HEK293 (cell line): ENCODE measurements around the gene WWC1.
"Not testable (repeated sequence)": the region's sequence is repeated elsewhere in the genome, so short reads cannot be mapped to it uniquely, and the experiment has no call there.

ENCODE experiments used
- CTCF ChIA-PET: fragments of 350-600 bp; formaldehyde crosslinking; extraction: SDS; loops from one replicate; lab custom pipeline; 2021; ENCODE audit warnings: antibody characterized with exemption; lab: Yijun Ruan, JAX
- POLR2A ChIA-PET: fragments of 300-600 bp; formaldehyde crosslinking; extraction: SDS; loops from one replicate; lab custom pipeline; 2020; ENCODE audit warnings: antibody characterized with exemption, inconsistent platforms; lab: Yijun Ruan, JAX
- H3K27ac ChIP-seq: fragments of 200-500 bp; sonication (Bioruptor generic); 2 replicates; pipeline ENCODE4 v1.5.1; 2014; ENCODE audit warnings: low read depth, low read length, control low read depth, inconsistent platforms; ENCODE audit errors: extremely low read depth
- H3K36me3 ChIP-seq, 2 experiments: fragments of 200-500 bp in 1 of 2; sonication (Bioruptor generic) in 1 of 2; 1 replicate in 1 of 2; 2 replicates in 1 of 2; pipeline ENCODE4 v1.5.1; 2014 to 2017; ENCODE audit warnings: inconsistent platforms in 2 of 2, low read length in 2 of 2; ENCODE audit not compliant: control insufficient read depth in 2 of 2, insufficient read depth in 1 of 2
- H3K4me1 ChIP-seq: fragments of 200-500 bp; sonication (Bioruptor generic); 2 replicates; pipeline ENCODE4 v1.5.1; 2014; ENCODE audit warnings: mild to moderate bottlenecking, low read length, inconsistent platforms; ENCODE audit not compliant: control insufficient read depth, insufficient read depth
- H3K4me3 ChIP-seq: 2 replicates; pipeline ENCODE4 v1.5.1; 2011; ENCODE audit warnings: low read depth, mild to moderate bottlenecking, control low read depth, low read length, moderate library complexity
- H3K9me3 ChIP-seq: fragments of 200-500 bp; sonication (Bioruptor generic); 2 replicates; pipeline ENCODE4 v1.5.1; 2014; ENCODE audit warnings: low read depth, low read length, inconsistent platforms; ENCODE audit not compliant: control insufficient read depth, insufficient read depth
- GLI4 ChIP-seq: fragments of 450-650 bp; formaldehyde crosslinking; IDR thresholded peaks from 2 replicates; pipeline ENCODE4 v1.5.1; 2016; ENCODE audit warnings: missing biosample characterization, missing genetic modification characterization
- KLF16 ChIP-seq: fragments of 450-650 bp; formaldehyde crosslinking; IDR thresholded peaks from 2 replicates; pipeline ENCODE4 v1.5.1; 2017; ENCODE audit warnings: missing biosample characterization, missing genetic modification characterization
- KLF7 ChIP-seq: fragments of 450-650 bp; formaldehyde crosslinking; IDR thresholded peaks from 2 replicates; pipeline ENCODE4 v1.5.1; 2016; ENCODE audit warnings: missing biosample characterization, missing genetic modification characterization, borderline replicate concordance
- MZF1 ChIP-seq: fragments of 450-650 bp; formaldehyde crosslinking; IDR thresholded peaks from 2 replicates; pipeline ENCODE4 v1.5.1; 2017; ENCODE audit warnings: missing biosample characterization, missing genetic modification characterization, borderline replicate concordance
- ZFP41 ChIP-seq: fragments of 450-650 bp; formaldehyde crosslinking; IDR thresholded peaks from 2 replicates; pipeline ENCODE4 v1.5.1; 2016; ENCODE audit warnings: missing biosample characterization, missing genetic modification characterization, borderline replicate concordance
- ZNF146 ChIP-seq: fragments of 450-650 bp; formaldehyde crosslinking; IDR thresholded peaks from 2 replicates; pipeline ENCODE4 v1.5.1; 2016; ENCODE audit warnings: missing biosample characterization, missing genetic modification characterization
- ZNF169 ChIP-seq: fragments of 450-650 bp; formaldehyde crosslinking; IDR thresholded peaks from 2 replicates; pipeline ENCODE4 v1.5.1; 2016; ENCODE audit warnings: missing biosample characterization, missing genetic modification characterization
- ZNF175 ChIP-seq: fragments of 450-650 bp; formaldehyde crosslinking; IDR thresholded peaks from 2 replicates; pipeline ENCODE4 v1.5.1; 2016; ENCODE audit warnings: missing biosample characterization, missing genetic modification characterization
- ZNF202 ChIP-seq: fragments of 450-650 bp; formaldehyde crosslinking; IDR thresholded peaks from 2 replicates; pipeline ENCODE4 v1.5.1; 2016; ENCODE audit warnings: missing biosample characterization, missing genetic modification characterization, borderline replicate concordance
- ZNF24 ChIP-seq: fragments of 450-650 bp; formaldehyde crosslinking; IDR thresholded peaks from 2 replicates; pipeline ENCODE4 v1.5.1; 2016; ENCODE audit warnings: missing biosample characterization, missing genetic modification characterization
- ZNF266 ChIP-seq: fragments of 450-650 bp; formaldehyde crosslinking; IDR thresholded peaks from 2 replicates; pipeline ENCODE4 v1.5.1; 2016; ENCODE audit warnings: missing biosample characterization, missing genetic modification characterization, low read depth
- ZNF426 ChIP-seq: fragments of 450-650 bp; formaldehyde crosslinking; IDR thresholded peaks from 2 replicates; pipeline ENCODE4 v1.5.1; 2017; ENCODE audit warnings: missing biosample characterization, missing genetic modification characterization, mild to moderate bottlenecking, inconsistent platforms, moderate library complexity
- ZNF529 ChIP-seq: fragments of 450-650 bp; formaldehyde crosslinking; IDR thresholded peaks from 2 replicates; pipeline ENCODE4 v1.5.1; 2017; ENCODE audit warnings: missing genetic modification characterization, missing biosample characterization; ENCODE audit not compliant: insufficient replicate concordance
- ZNF530 ChIP-seq: fragments of 450-650 bp; formaldehyde crosslinking; IDR thresholded peaks from 2 replicates; pipeline ENCODE4 v1.5.1; 2016; ENCODE audit warnings: low read depth, missing biosample characterization, missing genetic modification characterization
- ZNF707 ChIP-seq: fragments of 450-650 bp; formaldehyde crosslinking; IDR thresholded peaks from 2 replicates; pipeline ENCODE4 v1.5.1; 2016; ENCODE audit warnings: missing biosample characterization, missing genetic modification characterization
- ZNF843 ChIP-seq: fragments of 450-650 bp; formaldehyde crosslinking; IDR thresholded peaks from 2 replicates; pipeline ENCODE4 v1.5.1; 2016; ENCODE audit warnings: missing biosample characterization, missing genetic modification characterization
- TF ChIP-seq, protein P1 (sequence below): fragments of 450-650 bp; formaldehyde crosslinking; IDR thresholded peaks from 2 replicates; pipeline ENCODE4 v1.5.1; 2017; ENCODE audit warnings: missing biosample characterization, missing genetic modification characterization
- TF ChIP-seq, protein P2 (sequence below): fragments of 450-650 bp; IDR thresholded peaks from 2 replicates; pipeline ENCODE4 v1.5.1; 2018; ENCODE audit warnings: missing biosample characterization, mild to moderate bottlenecking, missing genetic modification characterization

WWC1 gene

DNA sequence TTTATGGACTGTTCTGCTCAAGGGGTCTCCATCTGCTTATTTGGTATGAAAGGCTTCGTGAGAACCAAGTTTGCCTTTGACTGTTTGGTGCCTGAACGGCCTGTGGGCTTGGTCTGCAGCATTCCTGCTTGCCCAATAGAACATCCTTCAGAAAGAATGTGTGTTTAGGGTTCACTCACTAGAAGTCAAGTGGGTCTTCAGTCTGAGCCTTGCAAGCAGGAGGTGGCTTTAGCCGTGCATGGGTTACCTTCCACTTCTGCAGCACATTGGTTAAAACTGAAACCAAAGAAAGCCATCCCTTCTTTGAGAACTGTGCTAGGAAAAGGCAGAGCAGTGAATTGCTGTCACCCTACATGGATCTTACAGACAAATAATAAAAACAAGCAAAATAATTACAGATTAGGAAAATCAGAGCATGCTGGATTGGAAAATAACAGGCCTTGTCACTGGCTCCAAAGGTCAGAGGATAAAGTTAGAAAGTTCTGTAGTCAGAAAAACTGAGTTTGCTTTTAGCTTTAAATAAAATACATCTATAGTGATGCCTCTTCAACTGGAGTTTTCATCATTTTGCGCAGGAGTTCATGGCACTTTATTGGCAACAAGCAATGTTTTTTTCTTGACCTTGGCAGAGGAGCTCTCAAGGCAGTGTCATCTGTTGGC lies 16.6 kb downstream of the WWC1 start (continued):
- no peak for TF ChIP-seq KLF16
- TF ChIP-seq, protein P1, sequence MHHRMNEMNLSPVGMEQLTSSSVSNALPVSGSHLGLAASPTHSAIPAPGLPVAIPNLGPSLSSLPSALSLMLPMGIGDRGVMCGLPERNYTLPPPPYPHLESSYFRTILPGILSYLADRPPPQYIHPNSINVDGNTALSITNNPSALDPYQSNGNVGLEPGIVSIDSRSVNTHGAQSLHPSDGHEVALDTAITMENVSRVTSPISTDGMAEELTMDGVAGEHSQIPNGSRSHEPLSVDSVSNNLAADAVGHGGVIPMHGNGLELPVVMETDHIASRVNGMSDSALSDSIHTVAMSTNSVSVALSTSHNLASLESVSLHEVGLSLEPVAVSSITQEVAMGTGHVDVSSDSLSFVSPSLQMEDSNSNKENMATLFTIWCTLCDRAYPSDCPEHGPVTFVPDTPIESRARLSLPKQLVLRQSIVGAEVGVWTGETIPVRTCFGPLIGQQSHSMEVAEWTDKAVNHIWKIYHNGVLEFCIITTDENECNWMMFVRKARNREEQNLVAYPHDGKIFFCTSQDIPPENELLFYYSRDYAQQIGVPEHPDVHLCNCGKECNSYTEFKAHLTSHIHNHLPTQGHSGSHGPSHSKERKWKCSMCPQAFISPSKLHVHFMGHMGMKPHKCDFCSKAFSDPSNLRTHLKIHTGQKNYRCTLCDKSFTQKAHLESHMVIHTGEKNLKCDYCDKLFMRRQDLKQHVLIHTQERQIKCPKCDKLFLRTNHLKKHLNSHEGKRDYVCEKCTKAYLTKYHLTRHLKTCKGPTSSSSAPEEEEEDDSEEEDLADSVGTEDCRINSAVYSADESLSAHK (tag by site-specific recombination), result no peak
- no peak for TF ChIP-seq ZNF426
- TF ChIP-seq ZNF529, result no peak
- no peak for TF ChIP-seq ZNF146 (tag by site-specific recombination)
- no peak for TF ChIP-seq ZFP41 (tag by site-specific recombination)
- no peak for TF ChIP-seq ZNF175
- no peak for TF ChIP-seq ZNF707 (tag by site-specific recombination)

DNA sequence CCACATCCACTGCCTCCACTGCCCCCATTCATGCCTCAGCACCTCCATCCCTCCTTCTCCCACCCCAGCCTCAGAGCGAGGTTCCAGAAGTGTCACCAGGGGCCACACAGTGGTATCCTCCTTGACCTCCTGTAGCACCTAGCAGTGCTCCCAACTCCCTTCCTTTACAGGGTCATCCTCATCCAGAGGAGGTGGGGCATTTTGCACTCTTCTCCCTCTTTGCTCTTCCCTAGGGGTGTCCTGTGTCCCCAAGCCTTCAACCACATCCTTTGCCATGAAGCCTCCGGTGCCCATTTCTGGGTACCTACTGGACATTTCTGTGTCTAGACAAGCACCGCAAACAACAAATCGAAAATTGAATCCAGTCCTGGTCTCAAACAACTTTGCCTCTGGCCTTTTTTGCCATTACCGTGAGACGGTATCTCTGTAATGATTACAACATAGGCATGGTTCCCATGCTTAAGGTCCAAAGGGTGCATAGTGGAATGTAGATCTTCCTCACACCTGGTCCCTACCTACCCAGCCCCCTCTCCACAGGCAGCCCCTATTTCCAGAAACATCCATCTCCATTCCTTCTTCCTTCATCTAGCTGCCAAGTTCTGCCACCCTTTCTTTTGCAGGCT lies 17.6 kb downstream of the WWC1 start:
- Histone ChIP-seq H3K4me1 (no peaks in the 10 kb centered on the region), H3K4me3 (no peak overlapping the region), H3K36me3 (no peaks in the 10 kb centered on the region; a peak in 1 of 3 replicates), H3K27ac (no peak overlapping the region), H3K9me3 (no peaks in the 10 kb centered on the region)
- TF ChIP-seq MZF1 (tag by site-specific recombination) (no peak), ZNF169 (no peak), ZNF530 (no peak), GLI4 (tag by site-specific recombination) (no peak), ZNF24 (tag by site-specific recombination) (no peak), KLF7 (tag by site-specific recombination) (no peak), ZNF202 (tag by site-specific recombination) (no peak), ZNF843 (tag by site-specific recombination) (no peak), ZNF266 (no peak)
- TF ChIP-seq, protein P2, sequence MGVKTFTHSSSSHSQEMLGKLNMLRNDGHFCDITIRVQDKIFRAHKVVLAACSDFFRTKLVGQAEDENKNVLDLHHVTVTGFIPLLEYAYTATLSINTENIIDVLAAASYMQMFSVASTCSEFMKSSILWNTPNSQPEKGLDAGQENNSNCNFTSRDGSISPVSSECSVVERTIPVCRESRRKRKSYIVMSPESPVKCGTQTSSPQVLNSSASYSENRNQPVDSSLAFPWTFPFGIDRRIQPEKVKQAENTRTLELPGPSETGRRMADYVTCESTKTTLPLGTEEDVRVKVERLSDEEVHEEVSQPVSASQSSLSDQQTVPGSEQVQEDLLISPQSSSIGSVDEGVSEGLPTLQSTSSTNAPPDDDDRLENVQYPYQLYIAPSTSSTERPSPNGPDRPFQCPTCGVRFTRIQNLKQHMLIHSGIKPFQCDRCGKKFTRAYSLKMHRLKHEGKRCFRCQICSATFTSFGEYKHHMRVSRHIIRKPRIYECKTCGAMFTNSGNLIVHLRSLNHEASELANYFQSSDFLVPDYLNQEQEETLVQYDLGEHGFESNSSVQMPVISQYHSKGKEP (tag by site-specific recombination), result no peak
- POLR2A ChIA-PET, result no interaction called here
- CTCF ChIA-PET, result interaction anchor here (0.6 kb wide), 1 partner anchor 39 kb away, joined by 3 read pairs; no protein-coding TSS in a partner anchor

DNA sequence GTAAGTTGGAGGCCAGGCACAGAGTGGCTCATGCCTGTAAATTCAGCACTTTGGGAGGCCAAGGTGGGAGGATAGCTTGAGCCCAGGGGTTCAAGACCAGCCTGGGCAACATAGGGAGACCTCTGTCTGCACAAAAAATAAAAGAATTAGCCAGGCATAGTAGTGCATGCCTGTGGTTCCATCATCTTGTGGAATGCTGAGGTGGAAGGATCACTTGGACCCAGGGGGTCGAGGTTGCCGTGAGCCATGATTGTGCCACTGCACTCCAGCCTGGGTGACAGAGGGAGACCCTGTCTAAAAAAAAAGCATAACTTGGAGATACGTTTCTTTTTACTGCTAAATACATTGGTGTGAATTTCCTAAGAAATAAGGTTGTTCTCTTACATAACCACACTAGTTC lies 19.1 kb downstream of the WWC1 start:
- H3K4me1 ChIP-seq, H3K27ac ChIP-seq, H3K36me3 ChIP-seq, H3K9me3 ChIP-seq, H3K4me3 ChIP-seq, POLR2A ChIA-PET: not testable (repeated sequence)
- CTCF ChIA-PET, result interaction anchor here (1.2 to 1.6 kb wide), 2 partner anchors 7 to 15 kb away, joined by 3 to 5 read pairs; no protein-coding TSS in a partner anchor
